Measurements from ENCODE around the gene IQCK.

DNA sequence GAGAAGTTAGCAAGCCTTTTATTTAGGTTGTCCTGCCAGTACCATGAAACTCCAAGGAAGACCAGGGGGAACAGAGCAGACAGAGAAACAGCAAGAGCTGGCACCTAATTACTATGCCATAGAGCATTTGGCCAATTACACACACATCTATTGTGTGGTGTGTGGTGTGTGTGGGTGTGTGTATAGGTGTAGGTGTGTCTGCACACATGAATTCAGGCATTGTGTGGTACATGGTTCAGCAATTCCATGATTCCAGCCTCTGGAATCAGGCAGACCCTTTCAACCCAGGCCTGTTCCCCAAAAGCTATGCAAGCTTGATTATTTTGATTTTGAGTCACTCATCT is 25.7 kb downstream of the IQCK start:
- TF ChIP-seq, protein P1, sequence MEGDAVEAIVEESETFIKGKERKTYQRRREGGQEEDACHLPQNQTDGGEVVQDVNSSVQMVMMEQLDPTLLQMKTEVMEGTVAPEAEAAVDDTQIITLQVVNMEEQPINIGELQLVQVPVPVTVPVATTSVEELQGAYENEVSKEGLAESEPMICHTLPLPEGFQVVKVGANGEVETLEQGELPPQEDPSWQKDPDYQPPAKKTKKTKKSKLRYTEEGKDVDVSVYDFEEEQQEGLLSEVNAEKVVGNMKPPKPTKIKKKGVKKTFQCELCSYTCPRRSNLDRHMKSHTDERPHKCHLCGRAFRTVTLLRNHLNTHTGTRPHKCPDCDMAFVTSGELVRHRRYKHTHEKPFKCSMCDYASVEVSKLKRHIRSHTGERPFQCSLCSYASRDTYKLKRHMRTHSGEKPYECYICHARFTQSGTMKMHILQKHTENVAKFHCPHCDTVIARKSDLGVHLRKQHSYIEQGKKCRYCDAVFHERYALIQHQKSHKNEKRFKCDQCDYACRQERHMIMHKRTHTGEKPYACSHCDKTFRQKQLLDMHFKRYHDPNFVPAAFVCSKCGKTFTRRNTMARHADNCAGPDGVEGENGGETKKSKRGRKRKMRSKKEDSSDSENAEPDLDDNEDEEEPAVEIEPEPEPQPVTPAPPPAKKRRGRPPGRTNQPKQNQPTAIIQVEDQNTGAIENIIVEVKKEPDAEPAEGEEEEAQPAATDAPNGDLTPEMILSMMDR (IDR thresholded peaks at IDR 0.05; ENCODE audit: poor library complexity) = no peak
- TF ChIP-seq EZH2 (IDR thresholded peaks at IDR 0.05; ENCODE audit: borderline replicate concordance) = no peak

Measured in hepatocyte (in vitro differentiated cells).